ENCODE results near the gene RRH.

DNA sequence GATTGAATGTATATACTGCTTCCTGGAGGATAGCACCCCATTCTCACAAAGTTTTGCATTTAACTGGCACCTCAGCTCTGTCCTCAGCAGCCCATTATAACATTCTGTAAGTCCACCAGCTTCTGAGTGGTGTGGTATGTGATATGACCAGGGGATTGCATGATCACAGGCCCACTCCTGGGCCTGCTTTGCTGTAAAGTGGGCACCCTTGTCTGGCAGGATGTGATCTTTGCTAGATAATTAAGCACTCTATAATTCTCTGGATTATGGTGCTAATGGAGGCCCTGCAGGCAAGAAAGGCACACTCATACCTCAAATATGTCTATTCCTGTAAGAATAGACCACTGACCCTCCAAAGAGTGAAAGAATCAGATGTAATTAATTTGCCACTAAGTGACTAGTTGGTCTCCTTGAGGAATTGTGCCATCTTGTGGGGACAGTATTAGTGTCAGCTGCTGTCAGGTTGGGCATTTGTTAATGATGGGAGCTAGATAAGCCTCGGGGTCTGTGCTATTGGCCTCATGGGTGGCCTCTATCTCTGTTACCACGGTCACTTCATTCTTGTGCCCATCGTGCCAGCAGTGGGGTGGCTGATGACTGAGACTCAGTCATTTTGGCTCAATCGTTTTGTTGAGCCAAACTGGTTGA is 23.7 kb upstream of the RRH start:
- TF ChIP-seq BCL3 (CRISPR knock-in tag; IDR thresholded peaks at IDR 0.05) (no peak), CHD2 (IDR thresholded peaks at IDR 0.05; ENCODE audit: low read depth, low read length) (no peak), POLR2A (IDR thresholded peaks at IDR 0.05; ENCODE audit: insufficient read depth in 1 of 2, low read depth in 2 of 2, low read length in 2 of 2) (no peak), PREB (CRISPR knock-in tag; IDR thresholded peaks at IDR 0.05) (no peak), EZH2 (conservative IDR thresholded peaks at IDR 0.05; ENCODE audit: low read depth, low read length) (no peak), ZNF766 (CRISPR knock-in tag; IDR thresholded peaks at IDR 0.05; ENCODE audit: borderline replicate concordance) (no peak)
- TF ChIP-seq, protein P1, sequence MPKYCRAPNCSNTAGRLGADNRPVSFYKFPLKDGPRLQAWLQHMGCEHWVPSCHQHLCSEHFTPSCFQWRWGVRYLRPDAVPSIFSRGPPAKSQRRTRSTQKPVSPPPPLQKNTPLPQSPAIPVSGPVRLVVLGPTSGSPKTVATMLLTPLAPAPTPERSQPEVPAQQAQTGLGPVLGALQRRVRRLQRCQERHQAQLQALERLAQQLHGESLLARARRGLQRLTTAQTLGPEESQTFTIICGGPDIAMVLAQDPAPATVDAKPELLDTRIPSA (CRISPR knock-in tag; IDR thresholded peaks at IDR 0.05; ENCODE audit: borderline replicate concordance), result no peak
- TF ChIP-seq, protein P2, sequence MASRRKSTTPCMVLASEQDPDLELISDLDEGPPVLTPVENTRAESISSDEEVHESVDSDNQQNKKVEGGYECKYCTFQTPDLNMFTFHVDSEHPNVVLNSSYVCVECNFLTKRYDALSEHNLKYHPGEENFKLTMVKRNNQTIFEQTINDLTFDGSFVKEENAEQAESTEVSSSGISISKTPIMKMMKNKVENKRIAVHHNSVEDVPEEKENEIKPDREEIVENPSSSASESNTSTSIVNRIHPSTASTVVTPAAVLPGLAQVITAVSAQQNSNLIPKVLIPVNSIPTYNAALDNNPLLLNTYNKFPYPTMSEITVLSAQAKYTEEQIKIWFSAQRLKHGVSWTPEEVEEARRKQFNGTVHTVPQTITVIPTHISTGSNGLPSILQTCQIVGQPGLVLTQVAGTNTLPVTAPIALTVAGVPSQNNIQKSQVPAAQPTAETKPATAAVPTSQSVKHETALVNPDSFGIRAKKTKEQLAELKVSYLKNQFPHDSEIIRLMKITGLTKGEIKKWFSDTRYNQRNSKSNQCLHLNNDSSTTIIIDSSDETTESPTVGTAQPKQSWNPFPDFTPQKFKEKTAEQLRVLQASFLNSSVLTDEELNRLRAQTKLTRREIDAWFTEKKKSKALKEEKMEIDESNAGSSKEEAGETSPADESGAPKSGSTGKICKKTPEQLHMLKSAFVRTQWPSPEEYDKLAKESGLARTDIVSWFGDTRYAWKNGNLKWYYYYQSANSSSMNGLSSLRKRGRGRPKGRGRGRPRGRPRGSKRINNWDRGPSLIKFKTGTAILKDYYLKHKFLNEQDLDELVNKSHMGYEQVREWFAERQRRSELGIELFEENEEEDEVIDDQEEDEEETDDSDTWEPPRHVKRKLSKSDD (CRISPR knock-in tag; IDR thresholded peaks at IDR 0.05; ENCODE audit: low read depth), result no peak
